Measurements from ENCODE around the gene PDE7B. TPM values are rescaled to one million over a fixed set of nuclear protein-coding genes. Genes with fewer than 3 reads are reported as not detected.

The PDE7B gene
- total RNA-seq, 1 donor from 2014 or later, result 5.1 TPM

- Mint-ChIP-seq H3K9me3 (no peaks in the 10 kb centered on the region), H3K4me1 (ENCODE audit: unreplicated experiment) (no peaks in the 10 kb centered on the region), H3K27ac (no peak overlapping the region), H3K27me3 (no peaks in the 10 kb centered on the region), H3K4me3 (no peak overlapping the region), H3K36me3 (no peaks in the 10 kb centered on the region)
- DNase-seq (ENCODE audit: extremely low spot score, unreplicated experiment), result no peak
- TF ChIP-seq CTCF (conservative IDR thresholded peaks at IDR 0.05), result no peak
Observed at GRCh38 chr6:135906972-135907465, 55.5 kb downstream of the PDE7B start.

GRCh38 chr6:135909737-135910387, 58.4 kb downstream of the PDE7B start:
- no peak for DNase-seq (ENCODE audit: extremely low spot score, unreplicated experiment)
- Mint-ChIP-seq H3K36me3 (peaks cover 3% of the 10 kb centered on the region), H3K27ac (no peak overlapping the region), H3K9me3 (no peaks in the 10 kb centered on the region), H3K4me3 (no peak overlapping the region), H3K4me1 (ENCODE audit: unreplicated experiment) (no peaks in the 10 kb centered on the region), H3K27me3 (no peaks in the 10 kb centered on the region)
- TF ChIP-seq CTCF (conservative IDR thresholded peaks at IDR 0.05), result peak; percentile 66

GRCh38 chr6:135910790-135911618, 59.5 kb downstream of the PDE7B start:
- TF ChIP-seq CTCF (conservative IDR thresholded peaks at IDR 0.05), result no peak
- no peak overlapping the region for H3K27ac Mint-ChIP-seq
- H3K9me3 Mint-ChIP-seq, result no peaks in the 10 kb centered on the region
- peaks cover 3% of the 10 kb centered on the region for H3K36me3 Mint-ChIP-seq
- no peak overlapping the region for H3K4me3 Mint-ChIP-seq
- H3K27me3 Mint-ChIP-seq, result no peaks in the 10 kb centered on the region
- no peaks in the 10 kb centered on the region for H3K4me1 Mint-ChIP-seq (ENCODE audit: unreplicated experiment)
- no peak for DNase-seq (ENCODE audit: extremely low spot score, unreplicated experiment)

GRCh38 chr6:135913785-135914184, 62.3 kb downstream of the PDE7B start:
- no peaks in the 10 kb centered on the region for H3K27me3 Mint-ChIP-seq
- H3K4me3 Mint-ChIP-seq, result no peak overlapping the region
- no peaks in the 10 kb centered on the region for H3K4me1 Mint-ChIP-seq (ENCODE audit: unreplicated experiment)
- DNase-seq (ENCODE audit: extremely low spot score, unreplicated experiment), result no peak
- no peak for TF ChIP-seq CTCF (conservative IDR thresholded peaks at IDR 0.05)
- no peak overlapping the region for H3K27ac Mint-ChIP-seq
- no peaks in the 10 kb centered on the region for H3K9me3 Mint-ChIP-seq
- H3K36me3 Mint-ChIP-seq, result peaks cover 3% of the 10 kb centered on the region

GRCh38 chr6:135919026-135919425, 67.5 kb downstream of the PDE7B start:
- Mint-ChIP-seq H3K4me1 (ENCODE audit: unreplicated experiment) (peaks cover 6% of the 10 kb centered on the region), H3K4me3 (no peak overlapping the region), H3K27ac (no peak overlapping the region), H3K27me3 (no peaks in the 10 kb centered on the region), H3K36me3 (no peaks in the 10 kb centered on the region), H3K9me3 (no peaks in the 10 kb centered on the region)
- no peak for TF ChIP-seq CTCF (conservative IDR thresholded peaks at IDR 0.05)
- DNase-seq (ENCODE audit: extremely low spot score, unreplicated experiment), result no peak
